ENCODE data around the gene TXLNB.
A peak's percentile ranks its signal among the peaks of the same experiment; 100 is the strongest.
"Not testable (repeated sequence)": the region's sequence is repeated elsewhere in the genome, so short reads cannot be mapped to it uniquely, and the experiment has no call there.

TXLNB gene

GRCh38 chr6:139235661-139236060, 56.1 kb downstream of the TXLNB start:
- Histone ChIP-seq H3K9me3 (ENCODE audit: control extremely low read depth in 1 of 5, control insufficient read depth in 4 of 5, insufficient read depth in 2 of 5, low read depth in 1 of 5, low read length in 4 of 5) (peaks cover 0 to 15% (median 5%) of the 10 kb centered on the region in 5 experiments), H3K4me3 (ENCODE audit: control insufficient read depth in 1 of 7, extremely low read depth in 1 of 7, insufficient read depth in 4 of 7, low read depth in 2 of 7, low read length in 6 of 7) (no peak overlapping the region), H3K36me3 (ENCODE audit: control insufficient read depth in 4 of 4, insufficient read depth in 4 of 4, low read length in 3 of 4) (no peaks in the 10 kb centered on the region), H3K4me1 (ENCODE audit: control extremely low read depth in 1 of 4, control insufficient read depth in 4 of 4, insufficient read depth in 4 of 4, low read length in 3 of 4) (peaks cover 0 to 6% (median 5%) of the 10 kb centered on the region in 4 experiments), H3K27ac (ENCODE audit: insufficient read depth in 1 of 2, low read depth in 1 of 2, low read length in 2 of 2, poor library complexity in 1 of 2, severe bottlenecking in 2 of 2) (no peak overlapping the region), H3K27me3 (replicated peaks in 2 of 5; ENCODE audit: control insufficient read depth in 4 of 5, insufficient read depth in 5 of 5, low read length in 4 of 5) (no peaks in the 10 kb centered on the region)
- ChIA-PET CTCF (interaction anchor here (1.2 kb wide), 1 partner anchor 18 kb away, joined by 4 read pairs; no protein-coding TSS in a partner anchor), POLR2A (no interaction called here)
- 87% methylated on average over 10 of the region's 12 CpGs for WGBS (ENCODE audit: insufficient coverage)
- DNase-seq, result no peak

- 100% methylated on average over 2 of the region's 2 CpGs for WGBS (ENCODE audit: insufficient coverage)
- CTCF ChIA-PET, result interaction anchor here (0.7 to 0.9 kb wide), 2 partner anchors 9 to 27 kb away, joined by 3 to 4 read pairs; no protein-coding TSS in a partner anchor
- H3K36me3 ChIP-seq (ENCODE audit: control insufficient read depth in 4 of 4, insufficient read depth in 4 of 4, low read length in 3 of 4); DNase-seq; H3K4me3 ChIP-seq (ENCODE audit: control insufficient read depth in 1 of 7, extremely low read depth in 1 of 7, insufficient read depth in 4 of 7, low read depth in 2 of 7, low read length in 6 of 7); POLR2A ChIA-PET; H3K27me3 ChIP-seq (replicated peaks in 2 of 5; ENCODE audit: control insufficient read depth in 4 of 5, insufficient read depth in 5 of 5, low read length in 4 of 5); H3K27ac ChIP-seq (ENCODE audit: insufficient read depth in 1 of 2, low read depth in 1 of 2, low read length in 2 of 2, poor library complexity in 1 of 2, severe bottlenecking in 2 of 2); H3K4me1 ChIP-seq (ENCODE audit: control extremely low read depth in 1 of 4, control insufficient read depth in 4 of 4, insufficient read depth in 4 of 4, low read length in 3 of 4): not testable (repeated sequence)
- H3K9me3 ChIP-seq (ENCODE audit: control extremely low read depth in 1 of 5, control insufficient read depth in 4 of 5, insufficient read depth in 2 of 5, low read depth in 1 of 5, low read length in 4 of 5), result peaks cover 0 to 15% (median 5%) of the 10 kb centered on the region in 5 experiments
These were observed 57.6 kb downstream of the TXLNB start for GRCh38 chr6:139234193-139234592.

- no peak overlapping the region for H3K27ac ChIP-seq (ENCODE audit: insufficient read depth in 1 of 2, low read depth in 1 of 2, low read length in 2 of 2, poor library complexity in 1 of 2, severe bottlenecking in 2 of 2)
- H3K4me1 ChIP-seq (ENCODE audit: control extremely low read depth in 1 of 4, control insufficient read depth in 4 of 4, insufficient read depth in 4 of 4, low read length in 3 of 4), result peaks cover 0 to 9% (median 0%) of the 10 kb centered on the region in 4 experiments
- DNase-seq, result no peak
- CTCF ChIA-PET, result interaction anchor here (0.9 to 3.1 kb wide), 10 partner anchors 9 to 134 kb away, joined by 3 to 26 read pairs (median 5); partner anchors contain the start of gene TXLNB
- no peak overlapping the region for H3K4me3 ChIP-seq (ENCODE audit: control insufficient read depth in 1 of 7, extremely low read depth in 1 of 7, insufficient read depth in 4 of 7, low read depth in 2 of 7, low read length in 6 of 7)
- H3K36me3 ChIP-seq (ENCODE audit: control insufficient read depth in 4 of 4, insufficient read depth in 4 of 4, low read length in 3 of 4), result no peaks in the 10 kb centered on the region
- H3K27me3 ChIP-seq (replicated peaks in 2 of 5; ENCODE audit: control insufficient read depth in 4 of 5, insufficient read depth in 5 of 5, low read length in 4 of 5), result no peaks in the 10 kb centered on the region
- WGBS (ENCODE audit: insufficient coverage), result 36% methylated on average over 1 of the region's 2 CpGs
- POLR2A ChIA-PET, result no interaction called here
- H3K9me3 ChIP-seq (ENCODE audit: control extremely low read depth in 1 of 5, control insufficient read depth in 4 of 5, insufficient read depth in 2 of 5, low read depth in 1 of 5, low read length in 4 of 5), result peaks cover 0 to 15% (median 5%) of the 10 kb centered on the region in 5 experiments
These were observed 60.6 kb downstream of the TXLNB start for GRCh38 chr6:139231206-139231605.

GRCh38 chr6:139230391-139230840, 61.4 kb downstream of the TXLNB start:
- 77% methylated on average over 3 of the region's 3 CpGs for WGBS (ENCODE audit: insufficient coverage)
- H3K9me3 ChIP-seq (ENCODE audit: control extremely low read depth in 1 of 5, control insufficient read depth in 4 of 5, insufficient read depth in 2 of 5, low read depth in 1 of 5, low read length in 4 of 5), result peaks cover 0 to 11% (median 4%) of the 10 kb centered on the region in 5 experiments
- peak; percentile 23 to 46 (median 42) for DNase-seq
- H3K36me3 ChIP-seq (ENCODE audit: control insufficient read depth in 4 of 4, insufficient read depth in 4 of 4, low read length in 3 of 4), result no peaks in the 10 kb centered on the region
- H3K4me3 ChIP-seq (ENCODE audit: control insufficient read depth in 1 of 7, extremely low read depth in 1 of 7, insufficient read depth in 4 of 7, low read depth in 2 of 7, low read length in 6 of 7), result no peak overlapping the region
- H3K27me3 ChIP-seq (replicated peaks in 2 of 5; ENCODE audit: control insufficient read depth in 4 of 5, insufficient read depth in 5 of 5, low read length in 4 of 5), result no peaks in the 10 kb centered on the region
- H3K4me1 ChIP-seq (ENCODE audit: control extremely low read depth in 1 of 4, control insufficient read depth in 4 of 4, insufficient read depth in 4 of 4, low read length in 3 of 4), result peaks cover 0 to 9% (median 0%) of the 10 kb centered on the region in 4 experiments
- no peak overlapping the region for H3K27ac ChIP-seq (ENCODE audit: insufficient read depth in 1 of 2, low read depth in 1 of 2, low read length in 2 of 2, poor library complexity in 1 of 2, severe bottlenecking in 2 of 2)
- CTCF ChIA-PET, result interaction anchor here (0.7 to 3.1 kb wide), 12 partner anchors 8 to 137 kb away, joined by 3 to 26 read pairs (median 4); partner anchors contain the start of gene TXLNB
- POLR2A ChIA-PET, result interaction anchor here (0.8 kb wide), 1 partner anchor 18 kb away, joined by 4 read pairs; no protein-coding TSS in a partner anchor

- DNase-seq, result peak in 2 of 3 donors; percentile 52 to 55
- H3K9me3 ChIP-seq (ENCODE audit: control extremely low read depth in 1 of 5, control insufficient read depth in 4 of 5, insufficient read depth in 2 of 5, low read depth in 1 of 5, low read length in 4 of 5); H3K4me1 ChIP-seq (ENCODE audit: control extremely low read depth in 1 of 4, control insufficient read depth in 4 of 4, insufficient read depth in 4 of 4, low read length in 3 of 4); H3K27me3 ChIP-seq (replicated peaks in 2 of 5; ENCODE audit: control insufficient read depth in 4 of 5, insufficient read depth in 5 of 5, low read length in 4 of 5); H3K36me3 ChIP-seq (ENCODE audit: control insufficient read depth in 4 of 4, insufficient read depth in 4 of 4, low read length in 3 of 4); H3K27ac ChIP-seq (ENCODE audit: insufficient read depth in 1 of 2, low read depth in 1 of 2, low read length in 2 of 2, poor library complexity in 1 of 2, severe bottlenecking in 2 of 2); POLR2A ChIA-PET; H3K4me3 ChIP-seq (ENCODE audit: control insufficient read depth in 1 of 7, extremely low read depth in 1 of 7, insufficient read depth in 4 of 7, low read depth in 2 of 7, low read length in 6 of 7): not testable (repeated sequence)
- 100% methylated on average over 1 of the region's 3 CpGs for WGBS (ENCODE audit: insufficient coverage)
- CTCF ChIA-PET, result interaction anchor here (2.8 to 3.1 kb wide), 2 partner anchors 8 to 136 kb away, joined by 13 to 26 read pairs; no protein-coding TSS in a partner anchor
These were observed 63.4 kb downstream of the TXLNB start for GRCh38 chr6:139228387-139228786.

- WGBS (ENCODE audit: insufficient coverage), result no CpG with 5 or more reads among the region's 2 CpGs
- CTCF ChIA-PET, result interaction anchor here (0.7 to 5.6 kb wide), 26 partner anchors 10 to 1222 kb away, joined by 3 to 57 read pairs (median 4); no protein-coding TSS in a partner anchor
- Histone ChIP-seq H3K27me3 (replicated peaks in 2 of 5; ENCODE audit: control insufficient read depth in 4 of 5, insufficient read depth in 5 of 5, low read length in 4 of 5) (no peaks in the 10 kb centered on the region), H3K4me1 (ENCODE audit: control extremely low read depth in 1 of 4, control insufficient read depth in 4 of 4, insufficient read depth in 4 of 4, low read length in 3 of 4) (peaks cover 0 to 10% (median 6%) of the 10 kb centered on the region in 4 experiments), H3K4me3 (ENCODE audit: control insufficient read depth in 1 of 7, extremely low read depth in 1 of 7, insufficient read depth in 4 of 7, low read depth in 2 of 7, low read length in 6 of 7) (no peak overlapping the region), H3K9me3 (ENCODE audit: control extremely low read depth in 1 of 5, control insufficient read depth in 4 of 5, insufficient read depth in 2 of 5, low read depth in 1 of 5, low read length in 4 of 5) (no peaks in the 10 kb centered on the region), H3K36me3 (ENCODE audit: control insufficient read depth in 4 of 4, insufficient read depth in 4 of 4, low read length in 3 of 4) (no peaks in the 10 kb centered on the region), H3K27ac (ENCODE audit: insufficient read depth in 1 of 2, low read depth in 1 of 2, low read length in 2 of 2, poor library complexity in 1 of 2, severe bottlenecking in 2 of 2) (no peak overlapping the region)
- POLR2A ChIA-PET, result no interaction called here
- DNase-seq, result peak in 2 of 3 donors; percentile 31 to 44
These were observed 72.1 kb downstream of the TXLNB start for GRCh38 chr6:139219746-139220145.

- CTCF ChIA-PET, result interaction anchor here (0.7 to 5.6 kb wide), 28 partner anchors 10 to 1222 kb away, joined by 3 to 57 read pairs (median 4); no protein-coding TSS in a partner anchor
- Histone ChIP-seq H3K9me3 (ENCODE audit: control extremely low read depth in 1 of 5, control insufficient read depth in 4 of 5, insufficient read depth in 2 of 5, low read depth in 1 of 5, low read length in 4 of 5) (no peaks in the 10 kb centered on the region), H3K27me3 (replicated peaks in 2 of 5; ENCODE audit: control insufficient read depth in 4 of 5, insufficient read depth in 5 of 5, low read length in 4 of 5) (no peaks in the 10 kb centered on the region), H3K27ac (ENCODE audit: insufficient read depth in 1 of 2, low read depth in 1 of 2, low read length in 2 of 2, poor library complexity in 1 of 2, severe bottlenecking in 2 of 2) (no peak overlapping the region), H3K36me3 (ENCODE audit: control insufficient read depth in 4 of 4, insufficient read depth in 4 of 4, low read length in 3 of 4) (no peaks in the 10 kb centered on the region), H3K4me3 (ENCODE audit: control insufficient read depth in 1 of 7, extremely low read depth in 1 of 7, insufficient read depth in 4 of 7, low read depth in 2 of 7, low read length in 6 of 7) (no peak overlapping the region), H3K4me1 (ENCODE audit: control extremely low read depth in 1 of 4, control insufficient read depth in 4 of 4, insufficient read depth in 4 of 4, low read length in 3 of 4) (peaks cover 0 to 10% (median 6%) of the 10 kb centered on the region in 4 experiments)
- POLR2A ChIA-PET, result interaction anchor here (0.7 kb wide), 1 partner anchor 143 kb away, joined by 4 read pairs; no protein-coding TSS in a partner anchor
- 20% methylated on average over 7 of the region's 7 CpGs for WGBS (ENCODE audit: insufficient coverage)
- peak; percentile 82 to 89 (median 89) for DNase-seq
These were observed 72.5 kb downstream of the TXLNB start for GRCh38 chr6:139219271-139219729.
